Endothelial cell (in vitro differentiated cells): ENCODE measurements around the gene WRNIP1. TPM values are rescaled to one million over a fixed set of nuclear protein-coding genes. Genes with fewer than 3 reads are reported as not detected.

Experiments used
- DNase-seq: peaks from one replicate; pipeline ENCODE4 v3.0.0; 2021; ENCODE audit warnings: low spot score
- H3K27ac Mint-ChIP-seq: one replicate; pipeline ENCODE4 v1.8.0; 2021; ENCODE audit warnings: mixed read lengths, inconsistent platforms; ENCODE audit not compliant: unreplicated experiment
- H3K27me3 Mint-ChIP-seq: one replicate; pipeline ENCODE4 v1.8.0; 2021; ENCODE audit warnings: mild to moderate bottlenecking, moderate library complexity, mixed read lengths, inconsistent platforms; ENCODE audit not compliant: unreplicated experiment
- H3K36me3 Mint-ChIP-seq: one replicate; pipeline ENCODE4 v1.8.0; 2021; ENCODE audit warnings: mild to moderate bottlenecking, low read depth, mixed read lengths, inconsistent platforms; ENCODE audit not compliant: unreplicated experiment
- H3K4me1 Mint-ChIP-seq: one replicate; pipeline ENCODE4 v1.8.0; 2021; ENCODE audit warnings: mild to moderate bottlenecking, mixed read lengths, inconsistent platforms; ENCODE audit not compliant: unreplicated experiment
- H3K4me3 Mint-ChIP-seq: one replicate; pipeline ENCODE4 v1.8.0; 2021; ENCODE audit warnings: mild to moderate bottlenecking, mixed read lengths, inconsistent platforms; ENCODE audit not compliant: unreplicated experiment
- H3K9me3 Mint-ChIP-seq: one replicate; pipeline ENCODE4 v1.8.0; 2021; ENCODE audit warnings: mixed read lengths, inconsistent platforms; ENCODE audit not compliant: unreplicated experiment
- total RNA-seq: library from RNA; stranded (reverse); fragmentation: NEBNext Ultra II Directional; extraction: Animal tissue kit (Norgen Biotek cat#: 25700); gene quantifications from one replicate; pipeline ENCODE4 v1.2.1, GENCODE V29; 2021; ENCODE audit not compliant: unreplicated experiment
- TF ChIP-seq, protein P1 (sequence below): fragments of 200-600 bp; sonication (generic); IDR thresholded peaks from one replicate; pipeline ENCODE4 v1.5.0; 2021; ENCODE audit warnings: antibody characterized with exemption; ENCODE audit not compliant: unreplicated experiment

The WRNIP1 gene
- total RNA-seq, 1 donor from 2014 or later = 48.6 TPM

DNA sequence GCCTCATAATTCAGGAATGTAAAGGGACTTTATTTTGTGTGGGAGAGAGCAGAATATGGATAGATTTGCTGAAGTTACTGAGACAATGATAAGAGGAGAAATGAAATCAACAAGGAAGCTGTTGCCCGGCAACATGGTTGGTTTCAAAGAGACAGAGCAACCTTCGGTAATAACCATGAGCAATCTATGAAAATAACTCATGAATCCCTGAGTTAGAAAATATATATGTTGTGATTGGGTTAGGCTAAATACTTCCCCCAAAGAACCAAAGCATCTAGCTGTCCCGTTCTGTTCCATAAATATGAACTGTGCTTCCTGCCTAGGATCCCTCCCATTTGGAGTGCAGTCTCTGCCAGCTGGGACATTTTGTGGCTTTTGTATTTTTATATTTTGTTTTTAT lies 53.4 kb downstream of the WRNIP1 start:
- Mint-ChIP-seq H3K4me1 (peaks cover 14% of the 10 kb centered on the region), H3K4me3 (no peak overlapping the region), H3K9me3 (peaks cover 4% of the 10 kb centered on the region), H3K27ac (peak overlapping the region; percentile 67), H3K27me3 (peaks cover 1% of the 10 kb centered on the region), H3K36me3 (no peaks in the 10 kb centered on the region)
- TF ChIP-seq, protein P1, sequence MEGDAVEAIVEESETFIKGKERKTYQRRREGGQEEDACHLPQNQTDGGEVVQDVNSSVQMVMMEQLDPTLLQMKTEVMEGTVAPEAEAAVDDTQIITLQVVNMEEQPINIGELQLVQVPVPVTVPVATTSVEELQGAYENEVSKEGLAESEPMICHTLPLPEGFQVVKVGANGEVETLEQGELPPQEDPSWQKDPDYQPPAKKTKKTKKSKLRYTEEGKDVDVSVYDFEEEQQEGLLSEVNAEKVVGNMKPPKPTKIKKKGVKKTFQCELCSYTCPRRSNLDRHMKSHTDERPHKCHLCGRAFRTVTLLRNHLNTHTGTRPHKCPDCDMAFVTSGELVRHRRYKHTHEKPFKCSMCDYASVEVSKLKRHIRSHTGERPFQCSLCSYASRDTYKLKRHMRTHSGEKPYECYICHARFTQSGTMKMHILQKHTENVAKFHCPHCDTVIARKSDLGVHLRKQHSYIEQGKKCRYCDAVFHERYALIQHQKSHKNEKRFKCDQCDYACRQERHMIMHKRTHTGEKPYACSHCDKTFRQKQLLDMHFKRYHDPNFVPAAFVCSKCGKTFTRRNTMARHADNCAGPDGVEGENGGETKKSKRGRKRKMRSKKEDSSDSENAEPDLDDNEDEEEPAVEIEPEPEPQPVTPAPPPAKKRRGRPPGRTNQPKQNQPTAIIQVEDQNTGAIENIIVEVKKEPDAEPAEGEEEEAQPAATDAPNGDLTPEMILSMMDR = no peak
- no peak for DNase-seq

DNA sequence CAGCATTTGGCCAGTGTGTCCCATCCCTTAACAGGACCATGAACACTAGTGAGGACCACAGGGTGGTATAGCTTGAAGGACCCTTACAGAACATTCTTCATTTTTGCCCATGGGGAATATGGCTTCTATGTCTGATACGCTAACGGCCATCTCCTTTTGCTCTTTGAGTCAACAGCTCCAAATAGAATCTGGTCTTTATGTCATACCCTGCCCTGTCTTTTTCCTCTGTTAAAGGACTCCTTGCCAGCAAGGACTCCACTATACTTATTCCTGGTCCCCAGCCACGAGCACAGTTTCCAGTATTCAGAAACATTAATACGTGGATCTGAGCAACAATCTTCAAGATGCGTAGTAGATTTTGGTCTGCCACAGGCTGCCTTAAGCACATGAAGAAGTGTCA lies 53.9 kb downstream of the WRNIP1 start:
- H3K27ac Mint-ChIP-seq = peak overlapping the region; percentile 27

DNA sequence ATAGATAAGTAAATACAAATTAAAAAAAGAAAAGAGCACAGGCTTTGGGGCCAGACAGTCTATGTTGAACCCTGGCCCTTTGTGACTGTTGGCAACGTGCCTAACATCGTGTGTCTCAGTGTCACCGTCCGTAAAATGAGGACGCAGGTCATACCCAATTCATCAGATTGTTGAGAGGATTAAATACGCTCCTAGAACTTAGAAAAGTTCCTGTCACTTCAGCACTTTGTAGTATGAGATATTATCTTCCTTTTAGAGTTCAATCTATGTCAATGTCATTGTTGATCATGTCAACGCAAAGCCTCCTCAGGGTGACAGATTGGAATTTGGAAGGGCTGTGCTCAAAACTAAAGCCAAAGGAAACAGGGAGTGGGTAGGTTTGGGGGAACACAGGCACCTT lies 54.8 kb downstream of the WRNIP1 start:
- TF ChIP-seq, protein P1 = no peak
- Mint-ChIP-seq H3K27me3 (peaks cover 1% of the 10 kb centered on the region), H3K4me1 (peaks cover 14% of the 10 kb centered on the region), H3K4me3 (no peak overlapping the region), H3K36me3 (no peaks in the 10 kb centered on the region), H3K9me3 (peaks cover 4% of the 10 kb centered on the region), H3K27ac (peak overlapping the region; percentile 9)
- DNase-seq = no peak

More for the DNA sequence above, 53.9 kb downstream of the WRNIP1 start:
- H3K9me3 Mint-ChIP-seq = peaks cover 4% of the 10 kb centered on the region
- DNase-seq = no peak
- H3K27me3 Mint-ChIP-seq = peaks cover 1% of the 10 kb centered on the region
- H3K36me3 Mint-ChIP-seq = no peaks in the 10 kb centered on the region
- no peak overlapping the region for H3K4me3 Mint-ChIP-seq
- peaks cover 14% of the 10 kb centered on the region for H3K4me1 Mint-ChIP-seq
- TF ChIP-seq, protein P1 = no peak

DNA sequence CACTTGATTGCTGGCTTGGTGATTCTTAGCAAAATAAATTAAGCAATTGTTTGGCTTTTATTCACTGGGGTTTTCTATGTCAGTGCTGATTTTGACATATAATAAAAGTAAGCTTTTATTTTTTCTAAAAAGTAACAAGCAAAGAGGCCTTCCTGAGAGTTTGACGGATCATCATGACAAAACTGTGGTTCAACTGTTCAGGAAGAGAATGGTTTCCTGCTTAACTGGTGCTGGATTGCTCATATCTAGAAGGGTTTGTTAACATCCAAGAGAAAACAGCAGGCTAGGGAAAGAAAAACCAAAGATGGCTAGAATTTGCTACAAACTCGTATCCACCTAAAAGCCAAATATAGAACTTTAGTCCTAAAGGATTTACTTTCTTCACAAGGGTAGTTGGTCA lies 55.2 kb downstream of the WRNIP1 start:
- H3K27me3 Mint-ChIP-seq = peaks cover 1% of the 10 kb centered on the region
- TF ChIP-seq, protein P1 = no peak
- H3K27ac Mint-ChIP-seq = peak overlapping the region; percentile 9
- peaks cover 4% of the 10 kb centered on the region for H3K9me3 Mint-ChIP-seq
- peaks cover 14% of the 10 kb centered on the region for H3K4me1 Mint-ChIP-seq
- no peak for DNase-seq
- H3K4me3 Mint-ChIP-seq = no peak overlapping the region
- H3K36me3 Mint-ChIP-seq = no peaks in the 10 kb centered on the region

DNA sequence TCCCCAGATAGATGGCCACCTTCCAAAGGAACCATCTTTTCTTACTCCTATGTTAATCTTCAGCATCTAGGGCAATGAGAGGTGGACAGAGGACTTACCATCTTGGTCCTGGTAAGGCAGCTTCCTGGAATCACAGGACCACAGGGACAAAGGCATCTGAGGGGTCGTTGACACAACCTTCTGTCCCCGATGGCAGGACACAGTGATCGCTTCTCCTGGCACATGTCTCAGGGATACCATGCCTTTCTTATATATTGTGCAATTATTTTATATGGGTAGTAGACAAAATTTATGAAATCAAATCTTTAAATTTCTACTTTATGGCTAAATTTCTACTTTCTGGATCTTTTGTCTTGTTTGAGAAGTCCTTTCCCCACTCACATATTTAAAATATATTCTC lies 56.4 kb downstream of the WRNIP1 start:
- DNase-seq = no peak
- Mint-ChIP-seq H3K36me3 (no peaks in the 10 kb centered on the region), H3K27me3 (peaks cover 1% of the 10 kb centered on the region), H3K4me1 (peaks cover 14% of the 10 kb centered on the region), H3K4me3 (no peak overlapping the region), H3K27ac (no peak overlapping the region), H3K9me3 (peaks cover 4% of the 10 kb centered on the region)
- TF ChIP-seq, protein P1 = no peak
